ENCODE measurements around the gene INAFM2.

The INAFM2 gene

GRCh38 chr15:40345225-40345866 is 21.9 kb downstream of the INAFM2 start:
- no peak for DNase-seq

- no peak for DNase-seq
Observed at GRCh38 chr15:40345867-40346578, 22.5 kb downstream of the INAFM2 start.

- no peak for DNase-seq
Observed at GRCh38 chr15:40346579-40347558, 23.4 kb downstream of the INAFM2 start.

- no peak for DNase-seq
Observed at GRCh38 chr15:40347559-40348473, 24.3 kb downstream of the INAFM2 start.

GRCh38 chr15:40348474-40348870 is 25.0 kb downstream of the INAFM2 start:
- no peak for DNase-seq

- no peak for DNase-seq
Observed at GRCh38 chr15:40349163-40349562, 25.7 kb downstream of the INAFM2 start.

GRCh38 chr15:40352281-40352901 is 28.9 kb downstream of the INAFM2 start:
- no peak for DNase-seq

GRCh38 chr15:40353697-40354096 is 30.2 kb downstream of the INAFM2 start:
- no peak for DNase-seq

- peak; percentile 66 for DNase-seq
Observed at GRCh38 chr15:40354408-40355171, 31.1 kb downstream of the INAFM2 start.

- no peak for DNase-seq
Observed at GRCh38 chr15:40355976-40356585, 32.6 kb downstream of the INAFM2 start.

GRCh38 chr15:40357246-40357645 is 33.8 kb downstream of the INAFM2 start:
- no peak for DNase-seq

GRCh38 chr15:40357723-40358470 is 34.4 kb downstream of the INAFM2 start, which contains the start of gene DISP2:
DISP2 (plus strand) TSS chr15:40358219; CDS start chr15:40358322, 103 bp downstream.
- DNase-seq = peak; percentile 88

GRCh38 chr15:40358471-40359353 is 35.2 kb downstream of the INAFM2 start:
- DNase-seq = peak; percentile 25

- no peak for DNase-seq
Observed at GRCh38 chr15:40360015-40360414, 36.5 kb downstream of the INAFM2 start.

- DNase-seq = no peak
Observed at GRCh38 chr15:40361640-40362039, 38.1 kb downstream of the INAFM2 start.

GRCh38 chr15:40363611-40364010 is 40.1 kb downstream of the INAFM2 start:
- no peak for DNase-seq

- DNase-seq = no peak
Observed at GRCh38 chr15:40364251-40364650, 40.8 kb downstream of the INAFM2 start.

- no peak for DNase-seq
Observed at GRCh38 chr15:40365016-40365415, 41.5 kb downstream of the INAFM2 start.

Measured in COR-L47 (cell line).